Left cardiac atrium (tissue), 4 donors: ENCODE data around the gene MB21D2. TPM values are rescaled to one million over a fixed set of nuclear protein-coding genes. Genes with fewer than 3 reads are reported as not detected.
A peak's percentile ranks its signal among the peaks of the same experiment; 100 is the strongest.

Experiments used
- ATAC-seq, 2 donors: fragments of 200-7000 bp; cut with Tn5 transposase; one replicate each; pipeline ENCODE4 v1.9.1; 2020; ENCODE audit warnings: mild to moderate bottlenecking in 2 of 2, moderate library complexity in 2 of 2
- DNase-seq: peaks from one replicate; pipeline ENCODE4 v3.0.0-alpha.2; 2020
- intact Hi-C, 2 donors: fragments of 100-400 bp; cut with DNase I; formaldehyde crosslinking; loops; one replicate each; pipeline versions ENCODE4 v1.14.1 to v1.15.1; 2022 to 2023
- total RNA-seq, 2 donors: library from RNA; stranded (reverse); fragmentation: NEBNext Ultra II Directional; extraction: Animal tissue kit (Norgen Biotek cat#: 25700); gene quantifications; one replicate each; pipeline ENCODE4 v1.2.1, GENCODE V29; 2021
- donor health status: DM: no; HTN: yes; CAD: no.
- donor health status: DM: no; HTN: yes; CAD: no; lungs with severe emphysema.
- donor health status: DM: yes; HTN: yes; CAD: no.
- donor health status: Dilated cardiomyopathy.

Gene MB21D2
- total RNA-seq, 2 donors from 2014 or later = 2.2 to 4.1 TPM

DNA sequence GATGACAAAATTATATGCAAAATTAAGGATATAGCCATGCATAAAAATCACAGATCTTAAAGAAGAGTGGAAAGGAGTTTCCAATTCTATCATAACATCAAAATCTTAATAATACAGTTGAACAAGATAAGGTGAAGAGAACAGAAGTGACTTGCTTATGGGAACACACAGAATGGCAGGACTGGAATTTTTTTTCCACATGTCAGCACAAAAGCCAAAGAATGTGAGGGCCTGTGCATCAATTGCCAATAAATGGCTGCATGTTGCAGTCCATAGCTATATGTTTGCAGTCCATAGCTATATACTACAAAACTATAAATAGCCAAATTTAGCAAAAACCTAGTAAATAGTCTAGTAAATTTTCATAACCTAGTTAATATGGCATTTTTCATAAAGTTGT, 10.4 kb upstream of the MB21D2 start:
- ATAC-seq = no peak
- DNase-seq = no peak
- intact Hi-C loops = no loop called here

- intact Hi-C loops = no loop called here
- DNase-seq = no peak
Measured at GRCh38 chr3:192927016-192927415, 9.4 kb upstream of the MB21D2 start.

GRCh38 chr3:192923731-192924130, 6.1 kb upstream of the MB21D2 start:
- ATAC-seq (peak in 1 of 2 donors; percentile 23), DNase-seq (no peak)
- intact Hi-C loops = no loop called here

More at GRCh38 chr3:192927016-192927415, 9.4 kb upstream of the MB21D2 start:
- ATAC-seq = no peak

GRCh38 chr3:192921793-192922192, 4.1 kb upstream of the MB21D2 start:
- intact Hi-C loops = no loop called here
- ATAC-seq (no peak), DNase-seq (no peak)

DNA sequence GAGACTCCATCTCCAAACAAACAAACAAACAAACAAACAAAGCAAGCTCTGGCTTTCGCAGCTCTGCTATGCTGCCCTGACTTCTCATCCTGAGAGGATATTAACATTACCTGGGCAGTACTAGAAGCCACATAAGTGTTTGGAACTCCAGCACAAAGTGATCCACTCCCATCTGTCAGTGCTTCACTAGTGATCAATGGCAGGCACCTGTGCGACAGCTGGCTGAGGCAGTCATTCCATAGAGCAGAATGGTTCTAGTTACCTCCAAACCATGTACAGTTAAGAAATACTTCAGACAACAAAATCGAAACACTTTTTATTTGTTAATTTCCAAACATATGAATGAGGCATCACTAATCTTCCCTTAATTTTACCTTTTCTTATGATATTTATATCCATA, 2.8 kb upstream of the MB21D2 start:
- ATAC-seq (no peak), DNase-seq (no peak)
- intact Hi-C loops = no loop called here

DNA sequence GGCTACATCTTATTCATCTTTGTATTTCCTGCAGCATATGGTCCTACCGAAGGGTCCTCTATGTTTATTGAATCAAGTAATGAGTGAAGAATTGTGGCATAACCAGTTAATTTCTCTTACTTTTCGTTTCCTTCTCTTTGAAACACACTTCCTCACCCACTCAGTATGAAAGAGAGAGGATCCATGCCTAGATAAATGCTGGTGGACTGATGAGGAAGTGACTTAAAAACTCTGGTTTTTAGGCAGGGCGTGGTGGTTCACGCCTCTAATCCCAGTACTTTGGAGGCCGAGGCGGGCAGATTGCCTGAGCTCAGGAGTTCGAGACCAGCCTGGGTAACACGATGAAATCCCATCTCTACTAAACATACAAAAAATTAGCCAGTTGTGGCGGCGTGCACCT, 2.2 kb upstream of the MB21D2 start:
- intact Hi-C loops = loop anchor here in 1 of 2 donors (5.0 kb wide), 1 partner anchor 83 kb away; no protein-coding TSS in a partner anchor
- DNase-seq = no peak
- ATAC-seq = no peak

GRCh38 chr3:192918275-192918588, 576 bp upstream of the MB21D2 start:
- DNase-seq (no peak), ATAC-seq (no peak)
- intact Hi-C loops = loop anchor here in 1 of 2 donors (5.0 kb wide), 1 partner anchor 81 kb away; no protein-coding TSS in a partner anchor

GRCh38 chr3:192917028-192917403, 640 bp downstream of the MB21D2 start:
- peak; percentile 62 to 65 for ATAC-seq
- intact Hi-C loops = loop anchor here in 1 of 2 donors (5.0 kb wide), 1 partner anchor 80 kb away; no protein-coding TSS in a partner anchor
- DNase-seq = peak; percentile 82

- DNase-seq = peak; percentile 55
- peak in 1 of 2 donors; percentile 36 for ATAC-seq
- intact Hi-C loops = loop anchor here in 1 of 2 donors (5.0 kb wide), 1 partner anchor 79 kb away; no protein-coding TSS in a partner anchor
Measured at GRCh38 chr3:192916371-192917027, 1.2 kb downstream of the MB21D2 start.

- DNase-seq (no peak), ATAC-seq (no peak)
- intact Hi-C loops = loop anchor here in 1 of 2 donors (5.0 kb wide), 1 partner anchor 78 kb away; no protein-coding TSS in a partner anchor
Measured at GRCh38 chr3:192915722-192916121, 1.9 kb downstream of the MB21D2 start.

DNA sequence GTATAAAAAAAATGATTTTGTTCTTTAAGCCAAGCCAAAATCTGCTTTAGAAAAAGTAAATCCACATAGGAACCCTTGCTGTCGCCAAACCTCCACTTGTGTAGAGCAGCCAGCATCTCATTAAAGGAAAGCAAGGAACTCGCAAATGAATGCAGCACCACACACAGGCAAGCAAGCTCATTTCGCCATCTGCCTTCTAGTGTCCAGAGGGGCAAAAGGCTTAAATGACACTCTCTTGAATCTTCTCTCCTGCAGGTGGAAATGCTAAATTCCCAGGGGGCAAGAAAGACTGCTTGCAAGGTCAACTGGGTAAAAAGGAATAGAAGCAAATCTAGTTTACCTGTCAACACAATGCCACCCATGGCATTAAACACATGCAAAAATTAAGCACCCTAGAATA, 2.4 kb downstream of the MB21D2 start:
- intact Hi-C loops = loop anchor here in 1 of 2 donors (5.0 kb wide), 1 partner anchor 78 kb away; no protein-coding TSS in a partner anchor
- no peak for DNase-seq
- no peak for ATAC-seq

DNA sequence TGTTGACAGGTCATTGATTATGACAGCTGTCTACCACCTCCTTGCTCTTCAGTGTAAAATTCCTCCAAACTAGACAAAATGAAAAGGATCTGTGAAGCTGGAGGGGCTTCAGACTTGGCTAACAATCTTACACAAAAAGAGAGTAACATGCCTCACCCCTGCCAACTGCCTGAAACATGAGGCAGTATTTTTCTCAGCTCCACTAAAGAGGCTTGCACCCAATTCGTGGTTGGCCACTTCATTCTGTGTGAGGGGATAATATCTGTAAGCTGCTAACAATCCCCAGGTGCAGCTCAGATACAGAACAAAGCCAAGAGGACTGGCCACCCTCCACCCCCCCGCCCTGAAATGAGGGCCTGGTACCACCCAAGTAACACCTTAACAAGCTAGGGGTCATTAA, 2.8 kb downstream of the MB21D2 start:
- DNase-seq (no peak), ATAC-seq (no peak)
- intact Hi-C loops = loop anchor here in 1 of 2 donors (5.0 kb wide), 1 partner anchor 78 kb away; no protein-coding TSS in a partner anchor

- ATAC-seq = no peak
- DNase-seq = no peak
- intact Hi-C loops = no loop called here
Measured at GRCh38 chr3:192913540-192913939, 4.1 kb downstream of the MB21D2 start.

DNA sequence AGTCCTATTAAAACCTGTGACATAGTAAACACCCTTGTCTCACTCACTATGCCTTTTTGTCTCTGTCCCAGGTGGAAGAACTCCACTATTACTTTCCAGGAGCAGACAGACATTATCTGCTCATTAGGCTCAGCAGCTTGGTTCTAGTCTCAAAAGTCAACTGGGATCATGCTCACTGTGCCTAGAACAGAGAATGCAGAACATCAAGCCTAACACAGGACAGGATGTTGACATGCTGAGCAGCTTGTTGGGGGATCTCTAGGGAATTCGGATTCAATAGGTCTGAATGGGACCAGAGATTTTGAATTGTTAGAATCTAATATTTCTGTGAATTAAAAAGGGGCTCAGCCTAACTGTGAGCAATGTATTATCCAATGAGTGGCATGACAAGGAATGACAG, 6.4 kb downstream of the MB21D2 start:
- intact Hi-C loops = no loop called here
- no peak for ATAC-seq
- DNase-seq = no peak

GRCh38 chr3:192907784-192908183, 9.9 kb downstream of the MB21D2 start:
- ATAC-seq (no peak), DNase-seq (no peak)
- intact Hi-C loops = no loop called here

- no peak for ATAC-seq
- intact Hi-C loops = no loop called here
Measured at GRCh38 chr3:192906940-192907339, 10.7 kb downstream of the MB21D2 start.

DNA sequence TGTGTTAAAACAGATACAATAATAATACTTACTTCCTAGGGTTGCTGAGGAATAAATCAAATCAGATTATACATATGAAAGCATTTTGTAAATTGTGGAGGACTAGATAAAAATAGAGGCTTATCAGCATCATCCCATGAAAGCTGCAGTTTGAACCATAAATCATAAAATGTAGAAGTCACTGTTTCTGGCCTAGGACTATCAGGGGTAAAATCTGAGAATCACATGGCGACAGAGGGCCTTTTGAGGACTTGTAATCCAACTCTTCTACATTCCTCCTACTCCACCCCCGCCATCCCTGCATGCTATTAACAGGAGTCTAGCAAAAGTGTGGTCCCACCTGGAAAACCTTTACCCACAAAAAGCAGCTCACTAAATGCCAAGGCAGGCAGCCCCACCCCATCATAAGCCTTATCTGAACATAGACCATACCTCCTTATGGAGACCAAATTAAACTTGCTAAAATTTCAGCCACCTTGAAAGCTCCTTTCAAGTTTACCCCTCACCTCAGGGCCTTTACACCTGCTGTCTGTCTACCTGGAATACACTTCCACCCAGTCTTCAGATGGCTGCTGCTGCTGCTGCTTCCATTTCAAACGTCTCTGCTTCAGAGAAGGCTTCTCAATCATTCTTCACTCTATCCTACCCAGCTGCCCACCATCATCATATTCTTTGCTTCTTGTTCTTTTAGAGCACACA, 11.5 kb downstream of the MB21D2 start:
- ATAC-seq (no peak), DNase-seq (no peak)
- intact Hi-C loops = no loop called here

More at GRCh38 chr3:192906940-192907339, 10.7 kb downstream of the MB21D2 start:
- no peak for DNase-seq

DNA sequence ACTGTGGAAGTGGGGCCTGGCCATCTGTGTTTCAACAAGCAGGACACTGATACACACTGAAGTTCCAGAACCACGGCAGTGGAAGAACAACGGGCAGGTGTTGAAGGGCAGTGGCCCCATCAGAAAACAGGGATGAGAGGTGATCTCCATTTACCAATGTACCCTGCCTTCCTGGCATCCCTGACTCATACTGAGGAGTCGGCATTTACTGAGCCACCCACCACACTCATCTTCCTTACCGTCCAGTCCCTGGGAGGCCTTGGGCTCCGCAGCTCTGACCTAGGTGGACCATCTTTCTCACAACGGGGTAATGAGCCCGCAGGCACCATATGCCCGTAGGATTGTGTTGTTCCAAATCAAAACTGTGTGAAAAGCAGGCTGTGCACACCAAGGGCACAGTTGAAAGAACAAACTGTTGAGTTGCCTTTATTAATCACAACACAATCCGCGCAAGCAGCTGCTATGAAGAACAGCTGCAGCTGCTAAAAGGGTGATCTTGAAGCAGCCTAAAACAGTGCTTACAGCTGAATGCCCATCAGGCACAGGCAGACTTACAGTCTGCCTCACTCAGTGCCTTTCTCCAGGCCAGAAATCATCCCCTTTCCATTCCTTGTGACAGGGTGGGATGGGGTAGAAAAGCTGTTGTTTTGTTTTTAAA, 12.9 kb downstream of the MB21D2 start:
- ATAC-seq = no peak

DNA sequence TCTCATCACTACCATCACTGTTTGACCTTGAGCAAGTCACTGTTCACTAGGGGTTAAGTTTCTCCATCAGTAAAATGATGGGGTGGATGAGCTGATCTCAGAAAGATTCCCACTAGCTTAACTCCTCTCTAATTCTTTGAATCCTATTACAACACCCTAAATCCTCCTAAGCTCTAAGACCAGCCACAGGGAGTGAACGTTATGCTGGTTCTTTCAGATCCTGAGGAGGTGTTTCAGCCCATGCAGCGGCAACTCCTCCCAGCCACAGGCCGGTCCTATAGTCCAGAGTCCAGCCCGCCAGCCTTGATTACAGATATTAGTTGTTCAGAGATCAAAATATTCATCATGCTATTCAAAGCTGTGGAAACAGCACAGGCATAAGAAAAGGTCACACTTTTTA, 15.1 kb downstream of the MB21D2 start:
- no peak for ATAC-seq
- DNase-seq = no peak
- intact Hi-C loops = no loop called here

More for the DNA sequence above, 12.9 kb downstream of the MB21D2 start:
- DNase-seq = no peak
- intact Hi-C loops = no loop called here

GRCh38 chr3:192901435-192901834, 16.2 kb downstream of the MB21D2 start:
- DNase-seq (no peak), ATAC-seq (no peak)
- intact Hi-C loops = no loop called here
